ENCODE measurements around the gene SVOPL. TPM values are rescaled to one million over a fixed set of nuclear protein-coding genes. Genes with fewer than 3 reads are reported as not detected.

The SVOPL gene
- total RNA-seq, 2 donors from 2014 or later = not detected

DNA sequence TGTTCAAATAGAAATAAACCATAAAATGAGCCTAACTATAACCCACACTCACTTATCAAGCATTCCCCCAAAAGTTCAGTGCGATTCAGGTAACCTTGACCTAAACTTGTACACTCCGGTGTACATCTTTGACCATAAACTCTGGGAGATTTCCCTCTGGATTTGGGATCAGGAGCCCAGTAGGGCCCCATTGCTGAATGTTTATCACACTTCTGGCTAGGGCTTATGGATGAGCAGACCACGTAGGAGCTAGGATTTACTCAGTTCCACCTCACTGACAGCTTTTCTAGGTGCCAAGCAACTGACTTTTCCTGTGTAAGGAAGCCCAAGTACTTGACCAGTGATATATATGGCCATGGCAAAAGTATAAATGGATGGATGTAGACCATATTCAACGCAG lies 113.7 kb downstream of the SVOPL start:
- no peaks in the 10 kb centered on the region for H3K36me3 ChIP-seq (replicated peaks in 1 of 2; ENCODE audit: insufficient read depth in 1 of 2, low read depth in 2 of 2)
- H3K4me3 ChIP-seq = no peak overlapping the region
- no peaks in the 10 kb centered on the region for H3K27me3 ChIP-seq
- TF ChIP-seq, protein P1, sequence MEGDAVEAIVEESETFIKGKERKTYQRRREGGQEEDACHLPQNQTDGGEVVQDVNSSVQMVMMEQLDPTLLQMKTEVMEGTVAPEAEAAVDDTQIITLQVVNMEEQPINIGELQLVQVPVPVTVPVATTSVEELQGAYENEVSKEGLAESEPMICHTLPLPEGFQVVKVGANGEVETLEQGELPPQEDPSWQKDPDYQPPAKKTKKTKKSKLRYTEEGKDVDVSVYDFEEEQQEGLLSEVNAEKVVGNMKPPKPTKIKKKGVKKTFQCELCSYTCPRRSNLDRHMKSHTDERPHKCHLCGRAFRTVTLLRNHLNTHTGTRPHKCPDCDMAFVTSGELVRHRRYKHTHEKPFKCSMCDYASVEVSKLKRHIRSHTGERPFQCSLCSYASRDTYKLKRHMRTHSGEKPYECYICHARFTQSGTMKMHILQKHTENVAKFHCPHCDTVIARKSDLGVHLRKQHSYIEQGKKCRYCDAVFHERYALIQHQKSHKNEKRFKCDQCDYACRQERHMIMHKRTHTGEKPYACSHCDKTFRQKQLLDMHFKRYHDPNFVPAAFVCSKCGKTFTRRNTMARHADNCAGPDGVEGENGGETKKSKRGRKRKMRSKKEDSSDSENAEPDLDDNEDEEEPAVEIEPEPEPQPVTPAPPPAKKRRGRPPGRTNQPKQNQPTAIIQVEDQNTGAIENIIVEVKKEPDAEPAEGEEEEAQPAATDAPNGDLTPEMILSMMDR (IDR thresholded peaks at IDR 0.05) = no peak
- TF ChIP-seq POLR2A (IDR thresholded peaks at IDR 0.05) = no peak
- intact Hi-C loops (cut with DNase I) = no loop called here
- H3K4me1 ChIP-seq = no peaks in the 10 kb centered on the region
- H3K9me3 ChIP-seq = no peaks in the 10 kb centered on the region
- DNase-seq = no peak
- ATAC-seq = no peak
- WGBS, 2 donors = 92 to 96% methylated on average over 3 to 4 of the region's 4 CpGs
- H3K27ac ChIP-seq = no peak overlapping the region

DNA sequence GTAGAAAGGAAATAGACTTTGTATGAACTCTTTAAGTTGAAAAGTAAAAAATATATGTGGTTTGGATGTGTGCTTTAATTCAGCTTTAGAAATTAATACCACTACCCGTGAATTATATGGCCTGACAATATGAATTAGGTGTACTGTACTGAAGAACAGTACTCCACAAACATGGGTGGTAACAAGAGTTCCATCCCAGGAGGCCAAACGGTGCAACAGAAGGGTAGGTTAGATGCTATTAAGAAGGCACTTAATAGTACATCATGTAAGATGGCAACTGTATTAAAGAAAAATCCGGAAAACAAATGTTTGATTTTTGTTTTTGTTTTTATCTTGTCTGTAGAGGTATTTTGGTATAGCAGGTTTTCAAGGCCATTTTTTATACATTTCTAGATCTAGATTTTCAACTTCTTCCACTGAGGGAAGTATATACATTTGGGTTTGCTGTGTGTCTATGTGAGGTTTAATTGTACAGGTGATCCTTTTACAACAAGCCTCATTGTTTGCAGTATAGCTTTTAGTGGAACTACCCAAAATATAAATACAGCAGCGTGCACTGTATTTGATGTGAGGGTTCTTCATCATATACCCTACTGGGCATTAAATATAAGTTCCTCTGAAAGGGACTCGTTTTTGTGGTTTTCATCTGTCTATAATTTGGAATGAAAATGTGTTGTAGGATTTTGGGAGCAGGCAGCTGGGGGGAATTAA lies 115.7 kb downstream of the SVOPL start:
- DNase-seq (no peak), ATAC-seq (no peak)
- TF ChIP-seq POLR2A (IDR thresholded peaks at IDR 0.05) = no peak
- TF ChIP-seq, protein P1 (IDR thresholded peaks at IDR 0.05) = no peak
- H3K27me3 ChIP-seq = no peaks in the 10 kb centered on the region
- H3K36me3 ChIP-seq (replicated peaks in 1 of 2; ENCODE audit: insufficient read depth in 1 of 2, low read depth in 2 of 2) = peaks cover 0 to 2% of the 10 kb centered on the region in 2 donors
- H3K4me1 ChIP-seq = no peaks in the 10 kb centered on the region
- H3K9me3 ChIP-seq = no peaks in the 10 kb centered on the region
- no peak overlapping the region for H3K27ac ChIP-seq
- 78 to 92% methylated on average over 5 of the region's 5 CpGs for WGBS, 2 donors
- intact Hi-C loops (cut with DNase I) = no loop called here
- no peak overlapping the region for H3K4me3 ChIP-seq

DNA sequence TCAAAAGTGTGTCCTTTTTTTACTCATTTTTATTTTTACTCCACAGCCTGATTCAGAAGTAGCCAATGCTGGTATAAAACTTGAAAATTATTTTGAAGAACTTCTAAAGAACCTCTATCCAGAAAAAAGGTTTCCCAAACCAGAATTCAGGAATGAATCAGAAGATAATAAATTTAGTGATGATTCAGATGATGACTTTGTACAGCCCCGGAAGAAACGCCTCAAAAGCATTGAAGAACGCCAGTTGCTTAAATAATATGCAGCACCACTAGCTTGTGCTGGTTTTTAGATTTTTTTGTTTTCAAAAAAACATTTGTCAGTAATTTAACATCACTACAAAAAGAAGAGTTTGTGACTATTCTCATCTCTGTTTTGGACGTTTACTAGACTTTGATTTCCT lies 116.5 kb downstream of the SVOPL start:
- WGBS, 2 donors = 90 to 94% methylated on average over 4 of the region's 4 CpGs

DNA sequence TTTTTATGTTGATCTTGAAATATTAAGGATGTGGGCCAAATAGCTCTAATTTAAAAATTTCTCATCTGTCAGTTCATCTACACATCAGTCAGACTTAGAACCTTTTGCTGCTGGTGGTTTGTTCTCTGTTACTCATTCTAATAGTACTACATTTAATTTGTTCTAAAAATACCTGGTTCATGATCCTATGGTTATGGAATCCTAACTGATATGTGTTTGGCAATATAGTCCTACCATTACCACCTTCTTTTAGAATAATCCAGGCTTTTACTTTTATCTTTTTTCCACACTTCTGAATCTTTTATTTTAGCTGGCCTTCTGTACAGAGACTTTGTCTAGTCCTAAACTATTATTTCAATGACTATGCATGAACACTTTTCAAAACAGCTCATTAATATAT lies 116.9 kb downstream of the SVOPL start:
- Histone ChIP-seq H3K4me1 (no peaks in the 10 kb centered on the region), H3K9me3 (no peaks in the 10 kb centered on the region), H3K4me3 (no peak overlapping the region), H3K27me3 (no peaks in the 10 kb centered on the region), H3K36me3 (replicated peaks in 1 of 2; ENCODE audit: insufficient read depth in 1 of 2, low read depth in 2 of 2) (peaks cover 0 to 10% of the 10 kb centered on the region in 2 donors), H3K27ac (no peak overlapping the region)
- intact Hi-C loops (cut with DNase I) = no loop called here
- no peak for ATAC-seq
- DNase-seq = no peak
- no peak for TF ChIP-seq POLR2A (IDR thresholded peaks at IDR 0.05)
- TF ChIP-seq, protein P1 (IDR thresholded peaks at IDR 0.05) = no peak

More for the DNA sequence above, 116.5 kb downstream of the SVOPL start:
- ATAC-seq (no peak), DNase-seq (no peak)
- intact Hi-C loops (cut with DNase I) = no loop called here
- Histone ChIP-seq H3K4me3 (no peak overlapping the region), H3K36me3 (replicated peaks in 1 of 2; ENCODE audit: insufficient read depth in 1 of 2, low read depth in 2 of 2) (peaks cover 0 to 8% of the 10 kb centered on the region in 2 donors), H3K4me1 (no peaks in the 10 kb centered on the region), H3K9me3 (no peaks in the 10 kb centered on the region), H3K27ac (no peak overlapping the region), H3K27me3 (no peaks in the 10 kb centered on the region)
- TF ChIP-seq POLR2A (IDR thresholded peaks at IDR 0.05) = no peak
- TF ChIP-seq, protein P1 (IDR thresholded peaks at IDR 0.05) = no peak

DNA sequence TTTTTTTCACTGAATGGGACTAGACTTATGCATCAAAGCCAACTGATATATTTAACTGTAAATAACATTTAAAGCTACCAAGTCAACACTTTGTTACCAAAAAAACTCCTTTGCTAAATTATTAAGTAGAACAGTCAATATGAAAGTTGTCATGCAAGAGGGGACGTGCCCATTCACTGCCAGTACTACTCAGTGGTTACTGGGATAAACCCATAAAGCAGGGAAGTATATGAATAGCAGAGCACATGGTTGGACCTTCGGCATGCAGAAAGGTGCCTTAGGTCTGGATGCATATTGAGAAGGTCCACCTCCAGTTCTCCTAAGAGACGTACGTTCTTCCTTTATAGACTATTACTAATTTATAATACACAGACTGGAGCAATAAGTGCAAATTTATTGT lies 120.1 kb downstream of the SVOPL start:
- WGBS, 2 donors = 97 to 98% methylated on average over 4 of the region's 4 CpGs
- DNase-seq (no peak), ATAC-seq (no peak)
- intact Hi-C loops (cut with DNase I) = no loop called here
- TF ChIP-seq, protein P1 (IDR thresholded peaks at IDR 0.05) = no peak
- TF ChIP-seq POLR2A (IDR thresholded peaks at IDR 0.05) = no peak
- H3K27ac ChIP-seq = no peak overlapping the region
- H3K4me1 ChIP-seq = no peaks in the 10 kb centered on the region
- no peaks in the 10 kb centered on the region for H3K9me3 ChIP-seq
- H3K27me3 ChIP-seq = no peaks in the 10 kb centered on the region
- no peak overlapping the region for H3K4me3 ChIP-seq
- H3K36me3 ChIP-seq (replicated peaks in 1 of 2; ENCODE audit: insufficient read depth in 1 of 2, low read depth in 2 of 2) = peaks cover 0 to 18% of the 10 kb centered on the region in 2 donors
